ENCODE data around the gene E2F6.

The E2F6 gene

GRCh38 chr2:11427224-11427623 lies 38.7 kb downstream of the E2F6 start:
- Histone ChIP-seq H3K4me3 (ENCODE audit: low read depth, low read length) (no peak overlapping the region), H3K27me3 (ENCODE audit: control insufficient read depth, insufficient read depth, low read length) (no peaks in the 10 kb centered on the region), H3K36me3 (ENCODE audit: control insufficient read depth, insufficient read depth, low read length) (no peaks in the 10 kb centered on the region), H3K27ac (ENCODE audit: low read depth, low read length) (no peak overlapping the region), H3K9me3 (ENCODE audit: control insufficient read depth, insufficient read depth, low read depth, low read length) (no peaks in the 10 kb centered on the region), H3K4me1 (ENCODE audit: control insufficient read depth, insufficient read depth, low read length) (no peaks in the 10 kb centered on the region), H3K9ac (ENCODE audit: low read length) (no peak overlapping the region)

GRCh38 chr2:11422901-11423435 lies 43.0 kb downstream of the E2F6 start:
- no peaks in the 10 kb centered on the region for H3K4me1 ChIP-seq (ENCODE audit: control insufficient read depth, insufficient read depth, low read length)
- H3K4me3 ChIP-seq (ENCODE audit: low read depth, low read length), result no peak overlapping the region
- no peak overlapping the region for H3K9ac ChIP-seq (ENCODE audit: low read length)
- H3K36me3 ChIP-seq (ENCODE audit: control insufficient read depth, insufficient read depth, low read length), result no peaks in the 10 kb centered on the region
- peaks cover 6% of the 10 kb centered on the region for H3K9me3 ChIP-seq (ENCODE audit: control insufficient read depth, insufficient read depth, low read depth, low read length)
- no peak overlapping the region for H3K27ac ChIP-seq (ENCODE audit: low read depth, low read length)
- no peaks in the 10 kb centered on the region for H3K27me3 ChIP-seq (ENCODE audit: control insufficient read depth, insufficient read depth, low read length)

GRCh38 chr2:11422491-11422865 lies 43.5 kb downstream of the E2F6 start:
- Histone ChIP-seq H3K4me1 (ENCODE audit: control insufficient read depth, insufficient read depth, low read length) (no peaks in the 10 kb centered on the region), H3K36me3 (ENCODE audit: control insufficient read depth, insufficient read depth, low read length) (no peaks in the 10 kb centered on the region), H3K9ac (ENCODE audit: low read length) (no peak overlapping the region), H3K4me3 (ENCODE audit: low read depth, low read length) (no peak overlapping the region), H3K27me3 (ENCODE audit: control insufficient read depth, insufficient read depth, low read length) (no peaks in the 10 kb centered on the region), H3K27ac (ENCODE audit: low read depth, low read length) (no peak overlapping the region), H3K9me3 (ENCODE audit: control insufficient read depth, insufficient read depth, low read depth, low read length) (peaks cover 11% of the 10 kb centered on the region)

DNA sequence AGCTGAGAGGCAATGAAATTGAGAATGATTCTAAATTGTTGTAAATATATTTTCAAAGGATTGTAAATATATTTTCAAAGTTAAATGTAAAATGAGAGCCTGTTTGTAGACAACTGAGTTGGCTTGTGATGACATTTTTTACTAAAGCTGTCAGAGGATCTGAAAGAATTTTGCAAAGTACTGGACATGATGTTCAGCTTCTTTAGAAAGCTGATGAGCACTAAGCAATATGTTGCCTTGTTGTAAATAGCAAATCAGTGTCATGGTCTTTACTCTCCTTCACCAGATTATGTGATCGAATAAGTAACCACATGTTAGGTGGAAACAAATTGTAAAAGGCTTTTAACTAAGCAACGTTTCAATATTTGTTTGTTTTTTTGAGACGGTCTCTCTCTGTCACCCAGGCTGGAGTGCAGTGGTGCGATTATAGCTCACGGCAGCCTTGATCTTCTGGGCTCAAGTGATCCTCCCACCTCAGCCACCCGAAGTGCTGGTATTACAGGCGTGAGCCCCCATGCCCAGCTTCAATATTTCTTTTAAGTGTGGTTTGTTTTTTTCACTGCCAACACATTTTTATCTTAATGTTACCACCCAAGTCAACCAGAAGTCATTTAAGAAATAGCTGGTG lies 44.0 kb downstream of the E2F6 start:
- H3K27me3 ChIP-seq (ENCODE audit: control insufficient read depth, insufficient read depth, low read length), result no peaks in the 10 kb centered on the region
- no peaks in the 10 kb centered on the region for H3K36me3 ChIP-seq (ENCODE audit: control insufficient read depth, insufficient read depth, low read length)
- H3K27ac ChIP-seq (ENCODE audit: low read depth, low read length), result no peak overlapping the region
- no peaks in the 10 kb centered on the region for H3K4me1 ChIP-seq (ENCODE audit: control insufficient read depth, insufficient read depth, low read length)
- no peak overlapping the region for H3K9ac ChIP-seq (ENCODE audit: low read length)
- no peak overlapping the region for H3K4me3 ChIP-seq (ENCODE audit: low read depth, low read length)
- H3K9me3 ChIP-seq (ENCODE audit: control insufficient read depth, insufficient read depth, low read depth, low read length), result peaks cover 16% of the 10 kb centered on the region

GRCh38 chr2:11420671-11421070 lies 45.3 kb downstream of the E2F6 start:
- no peak overlapping the region for H3K27ac ChIP-seq (ENCODE audit: low read depth, low read length)
- no peaks in the 10 kb centered on the region for H3K4me1 ChIP-seq (ENCODE audit: control insufficient read depth, insufficient read depth, low read length)
- H3K27me3 ChIP-seq (ENCODE audit: control insufficient read depth, insufficient read depth, low read length), result no peaks in the 10 kb centered on the region
- no peak overlapping the region for H3K4me3 ChIP-seq (ENCODE audit: low read depth, low read length)
- peaks cover 20% of the 10 kb centered on the region for H3K9me3 ChIP-seq (ENCODE audit: control insufficient read depth, insufficient read depth, low read depth, low read length)
- H3K9ac ChIP-seq (ENCODE audit: low read length), result no peak overlapping the region
- H3K36me3 ChIP-seq (ENCODE audit: control insufficient read depth, insufficient read depth, low read length), result no peaks in the 10 kb centered on the region

DNA sequence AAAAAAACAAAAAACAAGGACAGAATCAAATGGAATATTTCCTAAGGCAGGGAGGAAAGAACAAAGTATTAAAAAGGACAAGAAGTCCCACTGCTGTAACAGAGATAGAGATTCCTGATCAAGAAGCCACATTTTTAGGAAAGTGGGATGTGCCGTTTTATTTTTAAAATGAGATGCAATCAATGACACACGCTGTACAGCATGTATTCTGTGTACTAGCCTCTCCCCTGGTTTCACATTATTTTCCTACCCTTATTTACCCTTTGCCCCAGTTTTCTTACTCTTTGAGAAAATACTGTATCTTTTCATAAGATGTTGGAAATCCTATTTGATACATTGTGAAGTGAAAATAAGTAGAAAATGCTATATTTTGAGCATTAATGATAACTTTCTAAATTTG lies 45.8 kb downstream of the E2F6 start:
- peaks cover 20% of the 10 kb centered on the region for H3K9me3 ChIP-seq (ENCODE audit: control insufficient read depth, insufficient read depth, low read depth, low read length)
- no peak overlapping the region for H3K4me3 ChIP-seq (ENCODE audit: low read depth, low read length)
- H3K4me1 ChIP-seq (ENCODE audit: control insufficient read depth, insufficient read depth, low read length), result no peaks in the 10 kb centered on the region
- H3K27ac ChIP-seq (ENCODE audit: low read depth, low read length), result no peak overlapping the region
- no peaks in the 10 kb centered on the region for H3K36me3 ChIP-seq (ENCODE audit: control insufficient read depth, insufficient read depth, low read length)
- no peaks in the 10 kb centered on the region for H3K27me3 ChIP-seq (ENCODE audit: control insufficient read depth, insufficient read depth, low read length)
- no peak overlapping the region for H3K9ac ChIP-seq (ENCODE audit: low read length)

DNA sequence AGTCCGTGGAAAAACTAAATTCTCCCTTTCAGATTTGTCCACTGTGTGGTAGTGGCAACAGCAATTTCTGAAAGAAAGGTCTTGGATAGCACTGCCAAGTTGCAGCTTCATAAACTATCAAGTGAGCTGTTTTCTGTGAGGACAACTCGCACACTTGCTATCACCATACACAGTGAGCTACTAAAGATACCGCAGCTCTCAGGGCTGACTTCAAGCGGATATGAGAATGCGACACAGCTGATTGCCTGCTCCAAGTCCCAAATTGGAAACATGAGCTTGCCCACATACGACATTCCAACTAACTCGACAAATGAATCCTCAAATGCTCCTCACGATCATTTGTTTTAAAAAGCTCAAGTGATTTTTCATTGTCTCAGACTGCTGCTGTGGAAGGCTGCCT lies 46.2 kb downstream of the E2F6 start:
- H3K9me3 ChIP-seq (ENCODE audit: control insufficient read depth, insufficient read depth, low read depth, low read length), result peaks cover 20% of the 10 kb centered on the region
- no peak overlapping the region for H3K9ac ChIP-seq (ENCODE audit: low read length)
- no peaks in the 10 kb centered on the region for H3K4me1 ChIP-seq (ENCODE audit: control insufficient read depth, insufficient read depth, low read length)
- no peaks in the 10 kb centered on the region for H3K36me3 ChIP-seq (ENCODE audit: control insufficient read depth, insufficient read depth, low read length)
- no peaks in the 10 kb centered on the region for H3K27me3 ChIP-seq (ENCODE audit: control insufficient read depth, insufficient read depth, low read length)
- no peak overlapping the region for H3K27ac ChIP-seq (ENCODE audit: low read depth, low read length)
- no peak overlapping the region for H3K4me3 ChIP-seq (ENCODE audit: low read depth, low read length)

GRCh38 chr2:11417946-11418585 lies 47.9 kb downstream of the E2F6 start:
- H3K9me3 ChIP-seq (ENCODE audit: control insufficient read depth, insufficient read depth, low read depth, low read length), result peaks cover 20% of the 10 kb centered on the region
- no peak overlapping the region for H3K9ac ChIP-seq (ENCODE audit: low read length)
- no peak overlapping the region for H3K27ac ChIP-seq (ENCODE audit: low read depth, low read length)
- H3K27me3 ChIP-seq (ENCODE audit: control insufficient read depth, insufficient read depth, low read length), result no peaks in the 10 kb centered on the region
- H3K4me3 ChIP-seq (ENCODE audit: low read depth, low read length), result no peak overlapping the region
- H3K4me1 ChIP-seq (ENCODE audit: control insufficient read depth, insufficient read depth, low read length), result no peaks in the 10 kb centered on the region
- no peaks in the 10 kb centered on the region for H3K36me3 ChIP-seq (ENCODE audit: control insufficient read depth, insufficient read depth, low read length)

DNA sequence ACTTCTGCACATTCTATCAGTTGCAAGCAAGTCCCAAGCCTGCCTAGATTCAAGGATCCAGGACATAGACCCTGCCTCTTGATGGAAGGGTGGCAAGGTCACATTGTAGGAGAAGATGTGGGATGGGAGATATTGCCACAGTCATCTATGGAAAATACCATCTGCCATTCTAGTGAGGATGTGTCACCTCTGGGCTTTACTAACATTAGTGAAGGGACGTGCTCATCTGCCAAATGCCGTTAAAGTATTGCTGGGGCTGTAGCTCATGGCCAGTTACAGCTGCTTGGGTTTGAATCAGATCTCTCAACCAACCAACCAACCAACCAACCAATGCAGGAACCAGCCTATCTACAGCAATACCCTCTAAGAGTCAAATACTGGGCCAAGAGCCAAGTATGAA lies 49.0 kb downstream of the E2F6 start:
- Histone ChIP-seq H3K36me3 (ENCODE audit: control insufficient read depth, insufficient read depth, low read length) (no peaks in the 10 kb centered on the region), H3K4me1 (ENCODE audit: control insufficient read depth, insufficient read depth, low read length) (no peaks in the 10 kb centered on the region), H3K27ac (ENCODE audit: low read depth, low read length) (no peak overlapping the region), H3K9me3 (ENCODE audit: control insufficient read depth, insufficient read depth, low read depth, low read length) (peaks cover 20% of the 10 kb centered on the region), H3K9ac (ENCODE audit: low read length) (no peak overlapping the region), H3K4me3 (ENCODE audit: low read depth, low read length) (no peak overlapping the region), H3K27me3 (ENCODE audit: control insufficient read depth, insufficient read depth, low read length) (no peaks in the 10 kb centered on the region)

DNA sequence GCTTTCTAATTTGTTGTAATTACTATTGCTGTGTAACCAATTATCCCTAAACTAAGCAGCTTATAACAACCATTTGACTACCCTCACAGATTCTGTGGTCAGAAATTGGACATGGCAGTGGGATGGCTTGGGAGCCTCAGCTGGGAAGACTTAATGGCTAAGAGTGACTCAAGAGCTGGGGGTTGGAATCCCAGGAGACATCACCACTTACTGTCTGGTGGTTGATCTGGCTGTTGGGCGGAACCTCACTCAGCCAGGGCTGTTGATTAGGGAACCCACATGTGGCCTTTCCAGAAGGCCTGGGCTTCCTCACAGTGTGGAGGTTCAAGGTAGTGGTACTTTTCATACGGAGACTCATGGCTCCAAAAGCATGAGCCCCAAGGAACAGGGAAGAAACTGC lies 49.8 kb downstream of the E2F6 start:
- no peaks in the 10 kb centered on the region for H3K27me3 ChIP-seq (ENCODE audit: control insufficient read depth, insufficient read depth, low read length)
- H3K27ac ChIP-seq (ENCODE audit: low read depth, low read length), result no peak overlapping the region
- no peaks in the 10 kb centered on the region for H3K36me3 ChIP-seq (ENCODE audit: control insufficient read depth, insufficient read depth, low read length)
- peaks cover 20% of the 10 kb centered on the region for H3K9me3 ChIP-seq (ENCODE audit: control insufficient read depth, insufficient read depth, low read depth, low read length)
- H3K4me3 ChIP-seq (ENCODE audit: low read depth, low read length), result no peak overlapping the region
- no peak overlapping the region for H3K9ac ChIP-seq (ENCODE audit: low read length)
- H3K4me1 ChIP-seq (ENCODE audit: control insufficient read depth, insufficient read depth, low read length), result no peaks in the 10 kb centered on the region; the same call in 1 of the 2 replicates

- Histone ChIP-seq H3K9me3 (ENCODE audit: control insufficient read depth, insufficient read depth, low read depth, low read length) (peaks cover 20% of the 10 kb centered on the region), H3K4me3 (ENCODE audit: low read depth, low read length) (no peak overlapping the region), H3K27ac (ENCODE audit: low read depth, low read length) (no peak overlapping the region), H3K4me1 (ENCODE audit: control insufficient read depth, insufficient read depth, low read length) (no peaks in the 10 kb centered on the region; the same call in 1 of the 2 replicates), H3K27me3 (ENCODE audit: control insufficient read depth, insufficient read depth, low read length) (no peaks in the 10 kb centered on the region), H3K9ac (ENCODE audit: low read length) (no peak overlapping the region), H3K36me3 (ENCODE audit: control insufficient read depth, insufficient read depth, low read length) (no peaks in the 10 kb centered on the region)
Measured at GRCh38 chr2:11414372-11415124, 51.4 kb downstream of the E2F6 start.
